GM06990 (cell line): Measurements from ENCODE around the gene NR3C2.

Experiments
- DNase-seq: peaks from one replicate; pipeline ENCODE4 v3.0.0-alpha.2; 2011; ENCODE audit not compliant: insufficient read length; ENCODE audit errors: extremely low read depth
- H3K27me3 ChIP-seq: replicated peaks from 2 replicates; pipeline ENCODE4 v1.6.0; 2011; ENCODE audit warnings: low read length; ENCODE audit not compliant: control insufficient read depth, insufficient read depth
- H3K36me3 ChIP-seq: 2 replicates; pipeline ENCODE4 v1.5.1; 2011; ENCODE audit warnings: low read length; ENCODE audit not compliant: control insufficient read depth, insufficient read depth
- H3K4me3 ChIP-seq: replicated peaks from 2 replicates; pipeline ENCODE4 v1.5.1; 2011; ENCODE audit warnings: low read depth, mild to moderate bottlenecking, control low read depth, low read length
- TF ChIP-seq, protein P1 (sequence below): IDR thresholded peaks from 2 replicates; pipeline ENCODE4 v1.5.1; 2011; ENCODE audit warnings: low read length, control low read depth, mild to moderate bottlenecking, inconsistent platforms; ENCODE audit not compliant: insufficient read depth, poor library complexity, severe bottlenecking

NR3C2 gene

GRCh38 chr4:148445860-148446330 is 3.7 kb upstream of the NR3C2 start:
- Histone ChIP-seq H3K27me3 (no peaks in the 10 kb centered on the region; the same call in none of the 2 replicates), H3K4me3 (peak overlapping the region; percentile 60), H3K36me3 (no peaks in the 10 kb centered on the region)
- TF ChIP-seq, protein P1, sequence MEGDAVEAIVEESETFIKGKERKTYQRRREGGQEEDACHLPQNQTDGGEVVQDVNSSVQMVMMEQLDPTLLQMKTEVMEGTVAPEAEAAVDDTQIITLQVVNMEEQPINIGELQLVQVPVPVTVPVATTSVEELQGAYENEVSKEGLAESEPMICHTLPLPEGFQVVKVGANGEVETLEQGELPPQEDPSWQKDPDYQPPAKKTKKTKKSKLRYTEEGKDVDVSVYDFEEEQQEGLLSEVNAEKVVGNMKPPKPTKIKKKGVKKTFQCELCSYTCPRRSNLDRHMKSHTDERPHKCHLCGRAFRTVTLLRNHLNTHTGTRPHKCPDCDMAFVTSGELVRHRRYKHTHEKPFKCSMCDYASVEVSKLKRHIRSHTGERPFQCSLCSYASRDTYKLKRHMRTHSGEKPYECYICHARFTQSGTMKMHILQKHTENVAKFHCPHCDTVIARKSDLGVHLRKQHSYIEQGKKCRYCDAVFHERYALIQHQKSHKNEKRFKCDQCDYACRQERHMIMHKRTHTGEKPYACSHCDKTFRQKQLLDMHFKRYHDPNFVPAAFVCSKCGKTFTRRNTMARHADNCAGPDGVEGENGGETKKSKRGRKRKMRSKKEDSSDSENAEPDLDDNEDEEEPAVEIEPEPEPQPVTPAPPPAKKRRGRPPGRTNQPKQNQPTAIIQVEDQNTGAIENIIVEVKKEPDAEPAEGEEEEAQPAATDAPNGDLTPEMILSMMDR, result no peak
- DNase-seq, result no peak

DNA sequence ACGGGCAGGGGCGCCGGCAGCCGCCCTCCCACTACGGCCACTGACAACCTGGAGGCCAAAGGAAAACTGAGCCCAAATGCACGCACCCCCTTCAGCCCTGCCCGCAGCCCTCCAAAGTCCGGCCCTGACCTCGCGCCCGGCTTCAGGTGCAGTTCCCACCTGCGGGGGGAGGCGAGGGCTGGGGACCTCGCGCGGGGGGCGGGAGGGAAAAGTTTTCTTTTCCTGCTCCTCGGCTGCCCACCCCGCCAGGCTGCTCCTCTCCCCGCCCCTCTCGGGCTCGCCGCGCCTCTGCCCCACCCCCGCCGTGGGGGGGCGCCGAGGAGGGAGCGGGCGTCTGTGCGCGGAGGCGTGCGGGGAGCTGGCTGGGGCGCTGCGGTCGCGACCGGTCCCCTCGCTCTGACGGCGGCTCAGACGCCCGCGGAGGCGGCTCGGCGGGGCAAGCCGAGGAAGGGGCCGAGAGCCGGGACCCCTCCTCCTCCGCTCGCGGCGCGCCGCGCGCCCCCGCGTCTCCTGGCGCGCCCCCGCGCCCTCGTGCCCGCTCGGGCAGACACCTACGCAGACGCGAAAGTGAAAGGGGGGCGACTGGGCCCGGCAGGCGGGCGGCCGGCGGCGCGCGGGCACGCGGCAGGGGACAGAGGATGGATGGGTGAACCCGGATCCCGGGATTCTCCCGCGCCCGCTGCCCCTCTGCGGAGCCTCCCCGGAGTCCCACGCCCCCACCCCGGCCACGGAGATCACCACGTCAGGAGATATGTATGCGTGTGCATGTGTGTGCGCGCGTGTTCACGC is 3.1 kb upstream of the NR3C2 start:
- Histone ChIP-seq H3K4me3 (peak overlapping the region; percentile 60), H3K36me3 (no peaks in the 10 kb centered on the region), H3K27me3 (no peaks in the 10 kb centered on the region; the same call in none of the 2 replicates)
- TF ChIP-seq, protein P1, result no peak
- DNase-seq, result peak; percentile 41

- peak; percentile 14 for DNase-seq
- peak overlapping the region; percentile 60 for H3K4me3 ChIP-seq
- TF ChIP-seq, protein P1, result no peak
- H3K36me3 ChIP-seq, result no peaks in the 10 kb centered on the region
- H3K27me3 ChIP-seq, result no peaks in the 10 kb centered on the region; the same call in none of the 2 replicates
Measured at GRCh38 chr4:148444296-148445070, 2.3 kb upstream of the NR3C2 start.

DNA sequence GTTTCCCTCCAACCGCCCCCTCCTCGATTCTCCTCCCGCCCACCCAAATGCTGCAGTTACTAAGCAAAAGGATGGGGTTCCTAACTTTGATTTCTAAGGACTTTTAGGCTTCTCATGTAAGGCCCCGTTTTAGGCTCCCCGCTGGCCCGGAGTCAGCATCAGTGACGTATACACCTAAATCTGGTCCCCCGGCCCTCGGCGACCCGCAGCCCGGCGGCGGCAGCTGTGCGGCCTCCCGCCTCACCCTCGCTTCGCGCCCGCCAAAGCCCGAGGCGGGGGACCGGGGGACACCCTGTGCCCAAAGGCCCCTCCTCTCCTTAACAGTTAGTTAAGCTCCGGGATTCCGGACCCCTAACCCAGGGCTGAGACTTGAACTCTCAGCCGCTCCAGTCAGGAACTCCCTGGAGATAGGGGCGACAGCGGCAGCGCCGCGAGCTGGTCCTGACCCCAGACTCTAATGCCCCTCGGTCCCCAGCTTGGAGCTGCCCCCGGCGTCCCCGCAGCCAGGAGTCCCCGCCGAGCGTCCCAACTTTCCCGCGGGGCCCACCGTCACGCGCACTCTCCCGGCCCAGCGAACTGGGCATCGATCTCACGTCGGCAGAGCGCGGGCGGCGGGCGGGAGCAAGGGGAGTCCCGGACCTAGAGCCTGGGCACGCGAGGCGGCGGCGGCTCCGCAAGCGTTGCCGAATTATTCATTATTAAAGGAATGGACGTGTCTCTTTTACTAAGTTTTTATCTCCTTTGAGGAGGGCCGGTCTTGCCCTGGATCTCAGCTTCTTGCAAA is 1.5 kb upstream of the NR3C2 start:
- Histone ChIP-seq H3K4me3 (peak overlapping the region; percentile 34), H3K36me3 (no peaks in the 10 kb centered on the region), H3K27me3 (no peaks in the 10 kb centered on the region; the same call in none of the 2 replicates)
- peak; percentile 24 for DNase-seq
- TF ChIP-seq, protein P1, result no peak

DNA sequence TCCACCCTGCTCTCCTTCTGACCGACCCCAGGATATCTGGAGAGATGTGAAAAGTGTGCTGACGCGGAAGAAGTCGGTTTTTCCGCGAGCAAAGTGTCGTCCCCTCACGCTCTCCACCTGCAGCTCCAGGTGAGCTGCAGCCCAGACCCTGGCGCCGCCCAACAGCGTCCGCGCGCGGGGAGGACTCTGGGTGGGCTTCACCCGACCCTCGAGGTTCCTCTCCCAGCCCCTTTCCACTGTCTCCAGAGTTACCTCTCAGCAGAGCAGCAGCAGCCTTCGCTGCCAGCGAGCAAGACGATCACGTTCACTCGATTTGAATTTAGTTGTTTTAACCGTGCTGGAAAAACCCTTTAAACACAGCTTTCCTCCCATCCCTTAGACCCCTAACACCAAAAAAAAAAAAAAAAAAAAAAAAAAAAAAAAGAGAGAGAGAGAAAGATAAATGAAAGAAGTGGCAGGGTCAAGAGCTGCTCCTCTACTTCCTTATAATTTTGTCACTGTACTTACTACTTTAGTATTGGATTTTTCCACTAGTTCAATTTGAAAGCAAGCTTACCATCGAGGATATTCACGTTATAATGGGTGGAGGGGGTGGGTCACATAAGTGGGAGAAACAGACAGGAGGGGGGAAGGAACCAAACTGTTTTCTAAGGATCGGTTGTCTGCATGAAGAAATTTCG is 758 bp upstream of the NR3C2 start:
- no peak for DNase-seq
- H3K36me3 ChIP-seq, result no peaks in the 10 kb centered on the region
- no peaks in the 10 kb centered on the region; the same call in none of the 2 replicates for H3K27me3 ChIP-seq
- TF ChIP-seq, protein P1, result no peak
- H3K4me3 ChIP-seq, result peak overlapping the region; percentile 84
